Cerebellar nuclear complex (tissue), 1 donor: ENCODE results near the gene PCCA.

Experiments used
- DNase-seq, 2 experiments: peaks; one replicate each; lab custom pipeline; 2025; lab: John Stamatoyannopoulos, UW

Gene PCCA

GRCh38 chr13:100527644-100528043 is 438.8 kb downstream of the PCCA start:
- DNase-seq, result no peak

- no peak for DNase-seq
Observed at GRCh38 chr13:100528353-100528752, 439.5 kb downstream of the PCCA start.

- DNase-seq, result no peak
Observed at GRCh38 chr13:100528820-100529219, 439.9 kb downstream of the PCCA start.

- DNase-seq, result no peak
Observed at GRCh38 chr13:100529666-100530377, 440.9 kb downstream of the PCCA start.

GRCh38 chr13:100530671-100531213 is 441.8 kb downstream of the PCCA start:
- no peak for DNase-seq

- no peak for DNase-seq
Observed at GRCh38 chr13:100532090-100532766, 443.3 kb downstream of the PCCA start.

- DNase-seq, result no peak
Observed at GRCh38 chr13:100532836-100533435, 444.0 kb downstream of the PCCA start.

- DNase-seq, result no peak
Observed at GRCh38 chr13:100533588-100534041, 444.7 kb downstream of the PCCA start.

GRCh38 chr13:100534147-100534843 is 445.4 kb downstream of the PCCA start:
- no peak for DNase-seq

- no peak for DNase-seq
Observed at GRCh38 chr13:100534911-100535310, 446.0 kb downstream of the PCCA start.

- DNase-seq, result no peak
Observed at GRCh38 chr13:100535426-100536135, 446.7 kb downstream of the PCCA start.

GRCh38 chr13:100536643-100537180 is 447.8 kb downstream of the PCCA start:
- no peak for DNase-seq

GRCh38 chr13:100537486-100537885 is 448.6 kb downstream of the PCCA start:
- DNase-seq, result no peak

GRCh38 chr13:100537951-100538462 is 449.1 kb downstream of the PCCA start:
- DNase-seq, result no peak

GRCh38 chr13:100540621-100541020 is 451.7 kb downstream of the PCCA start:
- no peak for DNase-seq

GRCh38 chr13:100541897-100542825 is 453.3 kb downstream of the PCCA start:
- no peak for DNase-seq

GRCh38 chr13:100542826-100543156 is 453.9 kb downstream of the PCCA start:
- DNase-seq, result no peak

- no peak for DNase-seq
Observed at GRCh38 chr13:100543872-100544602, 455.1 kb downstream of the PCCA start.
